Measurements from ENCODE around the gene SLC37A3.

SLC37A3 gene

GRCh38 chr7:140364819-140365218 lies 33.5 kb downstream of the SLC37A3 start:
- no peak for TF ChIP-seq CTCF (IDR thresholded peaks at IDR 0.05; ENCODE audit: low read length, missing control alignments)
- no peak overlapping the region for H3K4me3 ChIP-seq (replicated peaks; ENCODE audit: low read depth, low read length)
- DNase-seq (ENCODE audit: low read depth), result no peak

GRCh38 chr7:140360697-140361229 lies 37.6 kb downstream of the SLC37A3 start:
- DNase-seq (ENCODE audit: low read depth), result no peak
- TF ChIP-seq CTCF (IDR thresholded peaks at IDR 0.05; ENCODE audit: low read length, missing control alignments), result no peak
- H3K4me3 ChIP-seq (replicated peaks; ENCODE audit: low read depth, low read length), result no peak overlapping the region

- TF ChIP-seq CTCF (IDR thresholded peaks at IDR 0.05; ENCODE audit: low read length, missing control alignments), result no peak
- no peak overlapping the region for H3K4me3 ChIP-seq (replicated peaks; ENCODE audit: low read depth, low read length)
- DNase-seq (ENCODE audit: low read depth), result no peak
Measured at GRCh38 chr7:140358412-140359051, 39.8 kb downstream of the SLC37A3 start.

GRCh38 chr7:140358024-140358411 lies 40.3 kb downstream of the SLC37A3 start:
- no peak for DNase-seq (ENCODE audit: low read depth)
- no peak overlapping the region for H3K4me3 ChIP-seq (replicated peaks; ENCODE audit: low read depth, low read length)
- no peak for TF ChIP-seq CTCF (IDR thresholded peaks at IDR 0.05; ENCODE audit: low read length, missing control alignments)

GRCh38 chr7:140350056-140350455 lies 48.3 kb downstream of the SLC37A3 start:
- H3K4me3 ChIP-seq (replicated peaks; ENCODE audit: low read depth, low read length), result no peak overlapping the region
- no peak for DNase-seq (ENCODE audit: low read depth)
- TF ChIP-seq CTCF (IDR thresholded peaks at IDR 0.05; ENCODE audit: low read length, missing control alignments), result no peak

- DNase-seq (ENCODE audit: low read depth), result peak; percentile 54
- no peak for TF ChIP-seq CTCF (IDR thresholded peaks at IDR 0.05; ENCODE audit: low read length, missing control alignments)
- H3K4me3 ChIP-seq (replicated peaks; ENCODE audit: low read depth, low read length), result no peak overlapping the region
Measured at GRCh38 chr7:140349144-140349771, 49.1 kb downstream of the SLC37A3 start.
